HG03558 (cell line): ENCODE results near the gene AHCY.
"Not testable (repeated sequence)": the region's sequence is repeated elsewhere in the genome, so short reads cannot be mapped to it uniquely, and the experiment has no call there.

Experiments
- ATAC-seq: cut with Tn5 transposase; IDR thresholded peaks from one replicate; pipeline ENCODE4 v1.9.1; 2021; ENCODE audit warnings: moderate number of reproducible peaks; ENCODE audit not compliant: unreplicated experiment; ENCODE audit errors: extremely low read depth

Gene AHCY

DNA sequence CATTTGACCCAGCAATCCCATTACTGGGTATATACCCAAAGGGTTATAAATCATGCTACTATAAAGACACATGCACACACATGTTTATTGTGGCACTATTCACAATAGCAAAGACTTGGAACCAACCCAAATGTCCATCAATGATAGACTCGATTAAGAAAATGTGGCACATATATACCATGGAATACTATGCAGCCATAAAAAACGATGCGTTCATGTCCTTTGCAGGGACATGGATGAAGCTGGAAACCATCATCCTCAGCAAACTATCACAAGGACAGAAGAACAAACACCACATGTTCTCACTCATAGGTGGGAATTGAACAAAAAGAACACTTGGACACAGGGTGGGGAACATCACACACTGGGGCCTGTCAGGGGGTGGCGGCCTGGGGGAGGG is 25.1 kb upstream of the AHCY start:
- not testable (repeated sequence) for ATAC-seq

DNA sequence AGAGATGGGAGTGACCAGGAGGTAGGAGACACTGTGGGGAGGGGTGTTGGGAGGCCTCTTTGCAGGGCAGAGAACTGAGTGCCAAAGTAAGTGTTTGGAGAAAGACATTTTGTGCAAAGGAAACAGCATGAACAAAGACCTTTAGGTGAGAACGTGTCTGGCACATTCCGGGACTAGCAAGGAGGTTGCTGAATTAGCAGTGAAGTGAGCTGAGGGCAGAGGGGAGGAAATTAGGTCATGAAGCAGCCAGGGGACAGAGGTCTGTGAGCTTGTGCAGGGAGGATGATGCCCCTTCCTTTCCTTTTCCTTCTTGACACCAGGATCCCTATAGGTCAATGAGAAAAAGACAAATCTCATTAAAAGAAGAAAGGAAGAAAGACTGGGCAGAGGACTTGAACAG is 21.4 kb upstream of the AHCY start:
- no peak for ATAC-seq

DNA sequence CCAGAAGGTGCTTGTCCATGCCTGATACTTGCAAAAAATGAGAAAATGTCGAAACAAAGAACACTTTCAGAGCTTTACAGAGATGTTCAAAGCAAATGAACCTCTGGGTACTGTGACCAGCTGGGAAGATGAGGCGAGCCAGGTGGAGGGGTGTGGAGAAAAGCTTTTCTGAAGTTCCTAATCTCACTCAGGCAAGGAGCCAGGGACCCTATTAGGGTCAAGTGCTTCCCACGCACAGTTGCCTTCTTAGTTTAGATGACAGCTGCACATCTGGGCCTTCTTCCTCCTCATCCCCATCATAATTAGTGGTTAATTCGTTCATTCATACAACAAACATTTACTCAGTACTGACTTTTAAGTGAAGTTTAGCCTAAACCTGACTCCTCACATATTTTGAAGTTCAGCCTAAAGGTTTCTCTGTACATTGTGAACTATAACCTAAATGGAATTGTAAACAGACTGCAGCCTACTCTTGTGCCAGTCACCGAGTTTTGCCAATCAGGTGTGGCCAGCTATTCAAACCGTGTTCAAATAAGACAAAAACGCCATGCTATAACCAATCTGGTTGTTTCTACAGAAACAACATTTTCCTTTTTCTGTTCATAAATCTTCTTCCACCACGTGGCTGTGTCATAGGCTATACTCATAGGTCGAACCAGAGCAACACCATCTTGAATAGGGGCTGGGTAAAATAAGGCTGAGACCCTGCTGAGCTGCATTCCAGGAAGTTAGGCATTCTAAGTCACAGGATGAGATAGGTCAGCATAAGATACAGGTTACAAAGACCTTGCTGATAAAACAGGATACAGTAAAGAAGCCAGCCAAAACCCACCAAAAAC is 19.3 kb upstream of the AHCY start:
- ATAC-seq: no peak

DNA sequence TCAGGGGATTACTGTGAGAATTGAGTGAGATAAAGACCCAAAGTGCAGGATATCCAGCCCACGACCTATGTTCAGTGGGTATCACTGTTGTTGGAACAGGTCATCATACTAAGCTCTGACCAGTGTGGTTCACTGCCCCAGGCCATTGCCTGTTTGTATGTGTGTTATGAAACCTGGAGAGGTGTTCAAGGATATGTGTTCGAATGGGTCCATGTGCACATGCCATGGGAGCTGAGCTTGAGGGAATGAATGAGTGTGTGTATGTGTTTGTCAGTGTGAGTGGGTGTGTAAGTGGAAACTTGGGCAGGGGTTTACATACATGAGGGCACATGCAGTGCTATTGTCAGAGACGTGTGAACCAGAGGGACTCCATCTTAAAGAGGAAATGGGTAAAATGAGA is 17.7 kb upstream of the AHCY start:
- no peak for ATAC-seq

DNA sequence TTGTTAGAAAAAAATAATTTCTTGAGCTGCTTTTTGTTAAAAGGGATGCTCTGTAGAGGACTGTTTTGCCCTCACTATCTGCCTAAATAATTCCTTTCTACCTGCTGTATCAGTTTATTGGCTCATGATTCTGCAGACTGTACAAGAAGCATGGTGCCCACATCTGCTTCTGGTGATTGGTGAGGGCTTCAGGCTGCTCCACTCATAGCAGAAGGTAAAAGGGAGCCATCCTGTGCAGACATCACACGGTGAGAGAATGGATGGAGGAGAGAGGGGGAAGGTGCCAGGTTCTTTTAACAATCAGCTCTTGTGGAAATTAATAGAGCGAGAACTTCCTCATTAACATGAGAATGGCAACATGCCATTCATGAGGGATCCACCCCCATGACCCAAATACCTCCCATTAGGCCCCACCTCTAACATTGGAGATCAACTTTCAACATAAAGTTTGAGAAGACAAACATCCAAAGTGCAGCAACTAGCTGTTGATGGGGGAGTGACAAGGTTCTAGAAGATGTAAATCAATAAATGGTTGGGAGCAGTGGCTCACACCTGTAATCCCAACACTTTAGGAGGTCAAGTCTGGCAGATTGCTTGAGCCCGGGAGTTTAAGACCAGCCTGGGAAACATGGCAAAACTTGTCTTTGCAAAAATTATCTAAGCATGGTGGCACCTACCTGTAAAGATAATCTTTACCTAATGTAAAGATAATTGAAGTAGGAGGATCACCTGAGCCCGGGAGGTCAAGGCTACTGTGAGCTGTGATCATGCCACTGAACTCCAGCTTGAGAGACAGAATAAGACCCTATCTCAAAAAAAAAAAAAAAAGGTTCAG is 15.7 kb upstream of the AHCY start:
- no peak for ATAC-seq

DNA sequence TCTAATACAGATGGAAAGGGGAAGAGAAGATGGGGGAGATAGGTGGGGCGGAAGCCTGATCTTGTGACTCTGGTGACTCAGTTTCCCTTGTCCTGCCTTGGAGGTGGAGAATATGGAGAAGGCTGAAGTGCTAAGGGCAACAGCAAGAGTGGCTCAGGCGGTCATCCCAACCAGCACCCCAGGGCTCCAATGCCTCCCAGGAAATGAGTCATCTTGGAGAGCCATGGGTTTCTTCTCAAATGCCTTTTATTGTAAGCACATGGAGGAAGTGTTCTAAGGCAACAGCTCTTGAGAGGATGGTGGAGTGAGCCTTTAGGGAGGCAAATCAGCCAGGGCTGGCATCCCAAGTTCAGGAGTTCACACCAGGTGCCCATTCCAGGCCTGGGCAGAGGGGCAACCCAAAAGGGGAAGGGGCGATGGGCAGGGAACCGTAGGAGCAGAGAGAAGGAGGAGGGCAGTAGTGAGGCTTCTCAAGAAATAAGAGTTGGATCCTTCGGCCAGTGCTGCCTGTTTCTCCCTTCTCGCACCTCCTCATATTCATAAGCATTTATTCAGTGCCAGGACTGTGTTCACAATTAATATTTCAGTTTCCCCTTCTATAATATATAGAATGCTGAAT is 13.2 kb upstream of the AHCY start:
- ATAC-seq: no peak

DNA sequence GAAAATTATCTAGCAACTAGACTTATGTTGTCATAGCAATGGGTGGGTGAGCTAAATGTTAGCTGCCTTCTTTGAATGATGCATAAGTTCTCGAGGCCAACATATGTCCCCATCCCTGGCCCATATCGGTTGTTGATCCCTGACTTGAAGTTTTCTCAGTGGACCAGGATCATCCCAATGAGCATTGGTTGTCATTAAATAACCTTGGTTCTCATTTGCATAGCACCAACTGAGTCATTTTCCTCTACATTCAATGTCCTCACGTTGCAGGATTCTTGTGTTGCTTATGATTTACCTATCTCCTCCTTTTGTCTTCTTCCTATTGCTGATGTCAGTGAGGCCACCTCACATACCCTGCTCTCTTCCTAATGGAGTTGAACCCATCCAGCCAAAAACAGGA is 12.1 kb upstream of the AHCY start:
- no peak for ATAC-seq

DNA sequence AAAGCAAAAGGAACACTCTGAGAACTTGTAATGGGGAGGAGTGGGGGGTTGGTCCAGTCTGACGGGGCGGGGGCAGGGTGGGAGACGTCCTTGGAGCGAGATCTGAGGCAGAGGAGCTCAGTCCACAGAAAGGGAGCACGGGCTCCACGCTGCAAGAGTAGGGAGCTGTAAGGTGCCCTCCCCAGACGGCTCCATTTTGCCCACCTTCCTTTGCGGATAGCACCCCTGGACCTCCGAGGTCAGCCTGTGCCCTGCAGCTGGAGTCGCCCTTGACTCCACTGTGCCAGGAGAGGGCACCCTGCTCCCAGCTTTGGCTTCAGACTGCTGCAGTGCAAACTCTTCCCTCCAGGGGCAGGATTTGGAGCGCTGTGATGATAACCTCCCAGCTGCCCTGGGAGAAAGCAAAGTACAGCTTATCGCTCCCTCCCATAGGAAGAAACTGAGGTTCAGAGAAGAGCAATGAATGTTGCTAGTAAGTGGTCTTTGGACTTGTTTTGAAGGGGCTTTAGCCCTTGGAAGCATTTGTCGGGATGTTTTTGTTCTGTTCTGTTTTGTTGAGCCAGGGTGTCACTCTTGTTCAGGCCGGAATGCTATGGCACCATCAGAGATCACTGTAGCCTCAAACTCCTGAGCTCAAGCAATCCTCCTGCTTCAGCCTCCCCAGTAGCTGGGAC is 9.5 kb upstream of the AHCY start:
- no peak for ATAC-seq

DNA sequence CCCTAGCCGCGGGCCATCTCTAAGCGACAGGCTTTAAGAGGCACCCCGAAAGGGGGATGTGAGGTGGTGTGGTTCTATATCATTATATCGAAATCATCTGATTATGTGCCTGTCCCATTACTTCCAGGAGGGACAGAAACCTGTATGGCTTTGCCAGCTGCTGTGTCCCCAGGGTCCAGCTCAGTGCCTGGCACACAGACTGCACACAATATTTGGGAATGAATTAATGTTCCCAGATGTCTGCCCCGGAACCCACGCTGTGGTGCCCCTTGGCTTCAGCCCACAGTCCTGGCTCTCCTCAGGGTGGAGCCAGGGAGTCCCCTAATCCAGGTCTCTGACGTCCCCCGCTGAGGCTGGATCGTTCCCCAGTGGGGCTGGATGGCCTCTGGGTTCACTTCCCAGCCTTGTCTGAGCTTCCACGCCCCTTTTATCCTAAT is 8.9 kb upstream of the AHCY start:
- ATAC-seq: no peak

DNA sequence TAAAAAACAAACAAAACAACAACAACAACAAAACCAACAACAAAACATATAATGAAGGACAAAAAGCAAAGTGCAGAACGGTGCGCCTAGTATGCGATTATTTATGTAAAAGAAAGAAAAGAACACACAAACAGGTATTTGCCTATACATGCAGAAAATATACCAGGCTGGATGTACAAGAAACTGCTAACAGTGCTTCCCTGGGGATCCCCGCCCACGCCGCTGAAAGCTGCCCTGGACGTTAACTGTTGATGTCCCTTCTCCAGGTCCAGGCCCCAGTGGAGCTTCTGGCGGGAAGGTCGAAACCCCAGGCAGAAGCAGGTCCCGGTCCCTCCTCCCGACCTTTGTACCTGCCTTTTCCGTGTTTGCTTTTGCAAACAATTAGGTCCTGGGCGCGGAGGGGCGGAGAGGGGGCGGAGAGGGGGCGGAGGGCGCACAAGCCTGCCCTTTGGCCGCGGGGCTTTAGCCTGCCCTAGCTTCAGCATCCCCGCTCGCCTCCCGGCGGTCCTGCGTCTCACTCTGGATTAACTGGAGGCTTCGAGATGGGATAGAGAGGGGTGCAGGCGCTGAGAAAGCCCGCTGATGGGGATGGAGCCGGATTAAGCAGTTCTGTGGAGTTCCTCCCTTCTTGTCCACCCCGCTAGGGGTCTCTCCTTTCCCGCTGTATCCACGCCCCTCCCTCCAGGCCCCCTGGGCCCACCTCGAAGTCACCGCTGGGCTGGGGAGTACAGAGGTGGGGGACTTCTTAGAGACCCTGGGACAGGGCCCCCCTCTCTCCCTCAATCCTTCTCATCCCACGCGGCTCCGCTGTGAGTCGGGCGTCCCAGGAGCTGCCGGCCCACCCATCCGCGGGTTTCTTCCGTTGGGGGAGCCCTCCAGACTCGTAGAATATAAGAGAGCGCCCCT is 8.2 kb upstream of the AHCY start:
- ATAC-seq: no peak

DNA sequence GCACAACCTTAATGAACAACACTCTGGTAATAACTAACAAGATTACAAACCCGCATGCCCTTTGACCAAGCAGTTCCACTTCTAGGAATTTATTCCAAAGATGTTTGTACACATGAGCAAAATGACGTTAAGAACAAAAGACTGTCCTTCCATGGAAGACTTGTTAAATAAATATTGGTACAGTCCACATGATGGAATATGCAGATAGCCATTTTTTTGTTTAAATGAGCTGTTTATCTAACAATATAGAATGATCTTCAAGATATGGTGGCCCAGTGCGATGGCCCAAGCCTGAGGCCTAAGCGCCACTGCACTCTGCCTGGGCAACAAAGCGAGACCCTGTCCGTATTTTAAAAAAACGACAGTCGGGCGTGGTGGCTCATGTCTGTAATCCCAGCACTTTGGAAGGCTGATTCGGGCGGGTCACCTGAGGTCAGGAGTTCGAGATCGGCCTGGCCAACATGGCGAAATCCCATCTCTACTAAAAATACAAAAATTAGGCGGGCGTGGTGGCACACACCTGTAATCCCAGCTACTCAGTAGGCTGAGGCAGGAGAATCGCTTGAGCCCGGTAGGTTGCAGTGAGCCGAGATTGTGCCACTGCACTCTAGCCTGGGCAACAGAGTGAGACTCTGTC is 7.4 kb upstream of the AHCY start:
- no peak for ATAC-seq

DNA sequence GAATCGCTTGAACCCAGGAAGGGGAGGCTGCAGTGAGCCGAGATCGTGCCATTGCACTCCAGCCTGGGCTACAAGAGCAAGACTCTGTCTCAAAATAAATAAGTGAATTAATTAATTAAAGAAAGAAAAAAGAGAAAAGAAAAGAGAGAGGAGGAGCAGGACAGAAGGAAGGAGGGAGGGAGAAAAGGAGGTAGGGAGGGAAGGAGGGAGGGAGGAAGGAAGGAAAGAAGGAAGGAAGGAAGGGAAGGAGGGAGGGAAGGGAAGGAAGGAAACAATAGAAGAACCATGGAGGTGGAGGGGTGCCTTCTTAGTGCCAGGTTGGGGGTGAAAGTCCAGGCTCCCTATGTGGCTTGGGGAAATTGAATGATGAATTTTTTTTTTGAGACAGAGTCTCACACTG is 6.5 kb upstream of the AHCY start:
- ATAC-seq: no peak

DNA sequence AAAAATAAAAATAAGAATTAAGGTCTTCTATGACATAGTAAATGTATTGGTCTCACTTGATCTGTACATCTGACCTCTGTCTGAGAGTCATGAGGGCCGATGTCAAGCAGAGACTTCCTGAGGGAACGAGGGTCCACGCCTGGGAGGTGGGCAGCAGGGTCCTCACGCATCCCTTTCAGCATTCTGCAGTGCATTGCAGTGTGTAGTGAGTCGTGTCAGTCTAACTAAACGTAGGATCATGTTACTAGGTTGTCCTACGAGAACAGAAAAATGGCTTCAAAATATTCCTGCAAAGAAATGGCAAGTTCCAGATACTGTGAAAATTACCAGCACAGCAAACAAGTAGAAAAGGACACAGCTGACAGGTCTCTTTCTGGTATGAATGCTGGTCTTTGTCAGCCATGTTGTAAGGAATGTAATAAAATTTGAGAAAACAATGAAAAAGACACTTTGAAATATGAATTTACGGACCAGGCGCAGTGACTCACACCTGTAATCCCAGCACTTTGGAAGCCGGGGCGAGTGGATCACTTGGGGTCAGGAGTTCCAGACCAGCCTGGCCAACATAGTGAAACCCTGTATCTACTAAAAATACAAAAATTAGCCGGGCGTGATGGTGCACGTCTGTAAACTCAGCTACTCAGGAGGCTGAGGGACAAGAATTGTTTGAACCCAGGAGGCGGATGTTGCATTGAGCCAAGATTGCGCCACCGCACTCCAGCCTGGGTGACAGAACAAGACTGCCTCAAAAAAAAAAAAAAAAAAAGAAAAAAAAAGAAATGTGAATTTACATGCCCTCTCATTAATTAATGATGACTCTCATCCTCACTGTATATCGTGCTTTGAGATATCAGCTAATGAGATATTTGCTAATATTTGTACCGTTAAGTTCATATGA is 2.4 kb upstream of the AHCY start:
- no peak for ATAC-seq

DNA sequence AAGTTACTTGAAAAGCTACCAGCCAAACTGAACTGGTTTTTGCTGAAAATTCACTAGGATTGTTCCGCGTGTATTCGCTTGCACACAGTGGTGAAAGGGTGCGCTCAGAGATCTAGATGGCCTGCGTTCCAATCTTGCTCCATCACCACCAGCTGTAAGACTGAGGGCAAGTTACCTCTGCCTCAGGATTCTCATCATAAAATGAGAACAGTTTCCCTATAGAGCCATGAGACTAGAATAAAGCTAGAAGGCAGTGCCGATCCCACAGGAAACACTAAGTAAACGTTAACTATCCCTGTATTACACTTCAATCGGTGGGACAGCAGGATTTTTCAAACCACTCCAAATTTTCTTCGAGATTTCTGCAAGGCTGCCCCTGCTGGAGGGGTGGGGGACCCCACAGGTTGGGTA is 838 bp downstream of the AHCY start:
- ATAC-seq: no peak

DNA sequence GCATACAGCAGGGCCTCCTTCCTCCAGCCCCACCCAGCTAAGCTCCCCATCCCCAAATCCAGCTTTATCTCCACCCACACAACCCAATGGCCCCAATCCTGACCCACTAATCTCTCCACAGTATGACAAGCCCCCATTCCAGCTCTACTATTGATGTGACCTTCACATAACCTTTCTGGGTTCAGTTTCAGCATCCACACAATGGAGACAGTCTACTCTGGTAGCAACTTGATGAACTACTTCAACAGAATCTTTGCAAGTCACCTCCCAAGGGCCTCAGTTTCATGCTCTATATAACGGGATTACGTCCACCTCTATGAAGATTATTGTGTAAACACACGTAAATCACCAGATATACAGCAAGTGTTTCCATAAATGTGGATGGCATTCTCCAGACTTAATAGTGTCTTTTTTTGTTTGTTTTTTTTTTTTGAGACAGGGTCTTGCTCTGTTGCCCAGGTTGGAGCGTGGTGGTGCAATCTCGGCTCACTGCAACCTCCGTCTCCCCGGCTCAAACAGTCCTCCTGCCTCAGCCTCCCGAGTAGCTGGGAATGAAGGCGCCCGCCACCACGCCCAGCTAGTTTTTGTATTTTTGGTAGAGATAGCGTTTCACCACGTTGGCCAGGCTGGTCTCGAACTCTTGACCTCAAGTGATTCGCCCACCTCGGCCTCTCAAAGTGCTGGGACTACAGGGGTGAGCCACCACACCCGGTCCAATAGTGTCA is 1.4 kb downstream of the AHCY start:
- no peak for ATAC-seq

DNA sequence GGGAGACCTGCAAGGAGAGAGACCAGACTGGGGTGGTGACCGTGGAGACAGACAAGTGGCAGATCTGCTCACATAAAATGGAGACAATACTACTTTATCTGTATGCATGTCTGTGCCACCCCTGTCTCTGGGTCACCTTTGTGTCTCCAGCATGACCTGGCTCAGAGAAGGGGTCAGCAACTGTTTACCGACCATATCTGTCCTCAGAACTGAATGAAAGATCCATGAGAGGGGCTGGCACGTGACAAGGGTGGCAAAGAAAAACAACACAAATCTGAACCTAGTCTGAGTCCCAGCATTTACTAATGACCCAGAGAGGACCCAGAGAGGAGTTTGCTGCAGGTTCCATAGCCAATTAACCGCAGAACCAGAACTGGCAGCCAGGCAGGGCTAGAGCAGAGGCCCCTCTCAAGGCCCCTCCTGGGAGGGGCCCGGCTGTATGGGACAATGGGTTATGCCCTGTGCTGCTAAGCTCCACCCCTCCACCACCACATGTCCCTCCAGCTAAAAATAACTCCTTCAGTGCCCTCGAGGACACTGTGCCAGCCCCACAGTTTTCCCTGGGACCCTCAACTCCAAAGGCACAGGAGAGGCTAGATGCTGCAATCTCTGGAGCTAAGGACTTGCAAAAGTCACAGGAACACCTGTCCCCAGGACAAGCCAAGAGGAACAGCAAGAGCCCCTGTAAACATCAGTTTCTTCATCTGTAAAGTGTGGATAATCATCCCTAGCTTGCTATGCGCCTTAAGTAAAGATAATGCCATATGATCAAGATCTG is 2.2 kb downstream of the AHCY start:
- ATAC-seq: no peak
